WTC11 (cell line): ENCODE data around the gene CILP2. TPM values are rescaled to one million over a fixed set of nuclear protein-coding genes. Genes with fewer than 3 reads are reported as not detected.

Source experiments
- ATAC-seq: fragments of 200-7000 bp; cut with Tn5 transposase; 2 replicates; pipeline ENCODE4 v1.10.0; 2021; ENCODE audit warnings: mild to moderate bottlenecking, moderate library complexity
- CTCF ChIA-PET: fragments of 300-600 bp; sonication (Branson Sonifier 250); formaldehyde crosslinking; loops from one replicate; lab custom pipeline; 2021; ENCODE audit warnings: antibody characterized with exemption; lab: Charles Lee
- POLR2A ChIA-PET: fragments of 350-600 bp; sonication (Branson Sonifier 250); formaldehyde crosslinking; loops from one replicate; lab custom pipeline; 2021; ENCODE audit warnings: antibody characterized with exemption; lab: Charles Lee
- DNase-seq: peaks from one replicate; pipeline ENCODE4 v3.0.0; 2021; ENCODE audit warnings: low spot score
- H3K27ac Mint-ChIP-seq: 2 replicates; pipeline ENCODE4 v1.8.0; 2021; ENCODE audit warnings: mixed read lengths
- H3K27me3 Mint-ChIP-seq: 2 replicates; pipeline ENCODE4 v1.8.0; 2021; ENCODE audit warnings: low read depth, mild to moderate bottlenecking, moderate library complexity, mixed read lengths
- H3K36me3 Mint-ChIP-seq: 2 replicates; pipeline ENCODE4 v1.8.0; 2021; ENCODE audit warnings: mixed read lengths
- H3K4me1 Mint-ChIP-seq: 2 replicates; pipeline ENCODE4 v1.8.0; 2022; ENCODE audit warnings: mixed read lengths
- H3K4me3 Mint-ChIP-seq: 2 replicates; pipeline ENCODE4 v1.8.0; 2021; ENCODE audit warnings: mild to moderate bottlenecking, moderate library complexity, mixed read lengths
- H3K9me3 Mint-ChIP-seq: 2 replicates; pipeline ENCODE4 v1.8.0; 2021; ENCODE audit warnings: mixed read lengths
- CREB1 ChIP-seq: sonication (generic); formaldehyde crosslinking; IDR thresholded peaks from 2 replicates; pipeline ENCODE4 v1.8.0; 2023; ENCODE audit warnings: mild to moderate bottlenecking, missing genetic modification reagents
- EMX1 ChIP-seq: fragments of 250-450 bp; sonication (Bioruptor Pico); IDR thresholded peaks from 2 replicates; pipeline ENCODE4 v1.8.0; 2021; ENCODE audit warnings: mild to moderate bottlenecking
- GTF2I ChIP-seq: fragments of 250-450 bp; sonication (Bioruptor Pico); conservative IDR thresholded peaks from 2 replicates; pipeline ENCODE4 v1.4.0; 2021; ENCODE audit warnings: mild to moderate bottlenecking
- IRF2 ChIP-seq: sonication (generic); formaldehyde crosslinking; IDR thresholded peaks from 2 replicates; pipeline ENCODE4 v1.8.0; 2022; ENCODE audit warnings: low read depth, missing genetic modification reagents, borderline replicate concordance
- NR1H2 ChIP-seq: sonication (generic); formaldehyde crosslinking; IDR thresholded peaks from 2 replicates; pipeline ENCODE4 v1.9.0; 2021; ENCODE audit warnings: mild to moderate bottlenecking, moderate library complexity, missing genetic modification reagents
- OVOL2 ChIP-seq: fragments of 250-450 bp; sonication (Bioruptor Pico); IDR thresholded peaks from 2 replicates; pipeline ENCODE4 v1.9.0; 2021; ENCODE audit warnings: mild to moderate bottlenecking, borderline replicate concordance
- TP53 ChIP-seq: sonication (generic); formaldehyde crosslinking; IDR thresholded peaks from 2 replicates; pipeline ENCODE4 v1.8.1; 2023; ENCODE audit warnings: mild to moderate bottlenecking, missing genetic modification reagents
- ZNF416 ChIP-seq: fragments of 250-450 bp; sonication (Bioruptor Pico); IDR thresholded peaks from 2 replicates; pipeline ENCODE4 v1.9.0; 2021; ENCODE audit warnings: mild to moderate bottlenecking, inconsistent platforms
- total RNA-seq: library from RNA; stranded (reverse); gene quantifications from 3 replicates; pipeline ENCODE4 v1.2.3, GENCODE V29; 2021
- TF ChIP-seq, protein P1 (sequence below): sonication (generic); formaldehyde crosslinking; IDR thresholded peaks from 2 replicates; pipeline ENCODE4 v1.8.0; 2023; ENCODE audit warnings: mild to moderate bottlenecking, missing genetic modification reagents
- TF ChIP-seq, protein P2 (sequence below): fragments of 200-600 bp; IDR thresholded peaks from 2 replicates; pipeline ENCODE4 v1.8.0; 2022; ENCODE audit warnings: antibody characterized with exemption
- TF ChIP-seq, protein P3 (sequence below): sonication (generic); formaldehyde crosslinking; IDR thresholded peaks from 2 replicates; pipeline ENCODE4 v1.8.0; 2023; ENCODE audit warnings: missing genetic modification reagents
- TF ChIP-seq, protein P4 (sequence below): sonication (generic); formaldehyde crosslinking; IDR thresholded peaks from 2 replicates; pipeline ENCODE4 v1.8.1; 2022; ENCODE audit warnings: missing genetic modification reagents, borderline replicate concordance
- TF ChIP-seq, protein P5 (sequence below): sonication (generic); formaldehyde crosslinking; IDR thresholded peaks from 2 replicates; pipeline ENCODE4 v1.8.0; 2022; ENCODE audit warnings: mild to moderate bottlenecking, missing genetic modification reagents
- TF ChIP-seq, protein P6 (sequence below): fragments of 250-450 bp; sonication (Bioruptor Pico); IDR thresholded peaks from 2 replicates; pipeline ENCODE4 v1.9.0; 2021; ENCODE audit warnings: mild to moderate bottlenecking
- TF ChIP-seq, protein P7 (sequence below): sonication (generic); formaldehyde crosslinking; IDR thresholded peaks from 2 replicates; pipeline ENCODE4 v1.8.1; 2023; ENCODE audit warnings: mild to moderate bottlenecking, moderate library complexity, missing genetic modification reagents

The CILP2 gene
- total RNA-seq, 1 experiment from 2014 or later, result 7.9 TPM

DNA sequence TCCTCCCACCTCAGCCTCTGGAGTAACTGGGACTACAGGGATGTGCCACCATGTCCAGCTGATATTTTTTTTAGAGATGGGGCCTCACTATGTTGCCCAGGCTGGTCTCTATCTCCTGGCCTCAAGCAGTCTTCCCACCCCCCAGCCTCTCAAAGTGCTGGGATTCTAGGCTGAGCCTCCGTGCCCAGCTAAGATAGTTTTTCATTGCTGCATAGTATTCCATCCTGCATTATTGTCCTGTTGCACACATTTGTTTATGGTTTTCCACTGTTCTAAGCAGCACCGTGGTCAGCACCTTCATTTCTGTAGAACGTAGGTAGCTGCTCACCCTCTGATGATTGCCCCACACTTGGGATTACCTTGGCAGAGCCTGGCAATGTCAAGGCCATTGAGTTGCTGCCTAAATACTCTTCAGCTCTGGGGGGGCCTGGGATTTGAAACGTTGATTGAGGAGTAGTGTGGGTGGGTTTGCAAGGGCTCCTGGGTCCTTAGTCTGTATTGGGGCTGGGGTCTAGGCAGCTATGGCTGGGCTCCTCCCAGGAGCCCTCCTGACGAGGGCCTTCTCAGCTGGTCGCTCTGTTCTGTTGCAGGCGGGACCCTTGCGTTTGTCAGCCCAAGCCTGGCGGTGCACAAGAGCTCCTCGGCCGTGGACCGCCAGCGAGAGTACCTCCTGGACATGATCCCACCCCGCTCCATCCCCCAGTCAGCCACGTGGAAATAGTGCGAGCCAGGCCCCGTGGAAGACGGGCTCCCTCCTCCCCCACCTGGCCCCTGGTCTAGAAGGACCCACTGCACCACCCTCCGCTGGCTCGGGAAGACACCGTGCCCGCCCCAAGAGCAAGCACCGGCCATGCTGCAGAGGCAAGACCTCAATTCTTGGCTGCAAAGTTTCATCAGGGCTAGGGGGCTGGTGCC lies 33.1 kb upstream of the CILP2 start (continued):
- TF ChIP-seq, protein P1, sequence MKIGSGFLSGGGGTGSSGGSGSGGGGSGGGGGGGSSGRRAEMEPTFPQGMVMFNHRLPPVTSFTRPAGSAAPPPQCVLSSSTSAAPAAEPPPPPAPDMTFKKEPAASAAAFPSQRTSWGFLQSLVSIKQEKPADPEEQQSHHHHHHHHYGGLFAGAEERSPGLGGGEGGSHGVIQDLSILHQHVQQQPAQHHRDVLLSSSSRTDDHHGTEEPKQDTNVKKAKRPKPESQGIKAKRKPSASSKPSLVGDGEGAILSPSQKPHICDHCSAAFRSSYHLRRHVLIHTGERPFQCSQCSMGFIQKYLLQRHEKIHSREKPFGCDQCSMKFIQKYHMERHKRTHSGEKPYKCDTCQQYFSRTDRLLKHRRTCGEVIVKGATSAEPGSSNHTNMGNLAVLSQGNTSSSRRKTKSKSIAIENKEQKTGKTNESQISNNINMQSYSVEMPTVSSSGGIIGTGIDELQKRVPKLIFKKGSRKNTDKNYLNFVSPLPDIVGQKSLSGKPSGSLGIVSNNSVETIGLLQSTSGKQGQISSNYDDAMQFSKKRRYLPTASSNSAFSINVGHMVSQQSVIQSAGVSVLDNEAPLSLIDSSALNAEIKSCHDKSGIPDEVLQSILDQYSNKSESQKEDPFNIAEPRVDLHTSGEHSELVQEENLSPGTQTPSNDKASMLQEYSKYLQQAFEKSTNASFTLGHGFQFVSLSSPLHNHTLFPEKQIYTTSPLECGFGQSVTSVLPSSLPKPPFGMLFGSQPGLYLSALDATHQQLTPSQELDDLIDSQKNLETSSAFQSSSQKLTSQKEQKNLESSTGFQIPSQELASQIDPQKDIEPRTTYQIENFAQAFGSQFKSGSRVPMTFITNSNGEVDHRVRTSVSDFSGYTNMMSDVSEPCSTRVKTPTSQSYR (CRISPR knock-in tag), result no peak
- TF ChIP-seq EMX1, result no peak

DNA sequence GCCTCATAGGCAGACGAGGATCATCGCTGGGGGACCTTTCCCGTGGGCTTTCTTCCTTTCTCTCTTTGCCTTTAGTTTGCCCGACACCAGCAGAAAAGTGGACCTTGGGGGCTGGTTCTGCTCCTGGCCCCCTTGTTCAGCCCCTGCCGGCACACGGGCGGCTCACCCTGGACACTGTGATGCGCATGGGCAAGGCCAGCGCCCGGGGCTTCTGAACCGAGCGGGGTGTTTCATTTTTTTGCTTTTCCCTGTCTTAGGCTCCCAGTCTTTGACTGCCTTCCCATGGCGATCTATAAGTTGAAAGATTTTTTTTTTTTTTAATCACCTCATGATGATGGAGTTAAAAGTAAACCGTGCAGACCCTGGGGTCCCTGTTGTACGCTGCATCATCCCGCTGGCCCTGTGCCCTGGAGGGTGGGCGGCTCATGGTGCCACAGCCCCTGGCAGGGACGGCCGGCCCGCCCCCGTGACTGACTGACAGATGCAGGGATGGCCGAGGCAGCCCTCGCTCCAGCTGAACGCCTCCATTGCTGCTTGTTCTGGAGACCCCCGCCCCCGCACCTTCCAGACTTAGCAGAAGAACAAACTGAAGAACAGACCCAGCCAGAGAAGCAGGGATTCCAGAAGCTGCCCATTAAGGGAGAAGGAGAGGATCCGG lies 32.3 kb upstream of the CILP2 start:
- no peak for TF ChIP-seq CREB1 (CRISPR knock-in tag)
- TF ChIP-seq, protein P2, sequence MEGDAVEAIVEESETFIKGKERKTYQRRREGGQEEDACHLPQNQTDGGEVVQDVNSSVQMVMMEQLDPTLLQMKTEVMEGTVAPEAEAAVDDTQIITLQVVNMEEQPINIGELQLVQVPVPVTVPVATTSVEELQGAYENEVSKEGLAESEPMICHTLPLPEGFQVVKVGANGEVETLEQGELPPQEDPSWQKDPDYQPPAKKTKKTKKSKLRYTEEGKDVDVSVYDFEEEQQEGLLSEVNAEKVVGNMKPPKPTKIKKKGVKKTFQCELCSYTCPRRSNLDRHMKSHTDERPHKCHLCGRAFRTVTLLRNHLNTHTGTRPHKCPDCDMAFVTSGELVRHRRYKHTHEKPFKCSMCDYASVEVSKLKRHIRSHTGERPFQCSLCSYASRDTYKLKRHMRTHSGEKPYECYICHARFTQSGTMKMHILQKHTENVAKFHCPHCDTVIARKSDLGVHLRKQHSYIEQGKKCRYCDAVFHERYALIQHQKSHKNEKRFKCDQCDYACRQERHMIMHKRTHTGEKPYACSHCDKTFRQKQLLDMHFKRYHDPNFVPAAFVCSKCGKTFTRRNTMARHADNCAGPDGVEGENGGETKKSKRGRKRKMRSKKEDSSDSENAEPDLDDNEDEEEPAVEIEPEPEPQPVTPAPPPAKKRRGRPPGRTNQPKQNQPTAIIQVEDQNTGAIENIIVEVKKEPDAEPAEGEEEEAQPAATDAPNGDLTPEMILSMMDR, result no peak
- no peak for TF ChIP-seq ZNF416 (CRISPR knock-in tag)
- TF ChIP-seq, protein P3, sequence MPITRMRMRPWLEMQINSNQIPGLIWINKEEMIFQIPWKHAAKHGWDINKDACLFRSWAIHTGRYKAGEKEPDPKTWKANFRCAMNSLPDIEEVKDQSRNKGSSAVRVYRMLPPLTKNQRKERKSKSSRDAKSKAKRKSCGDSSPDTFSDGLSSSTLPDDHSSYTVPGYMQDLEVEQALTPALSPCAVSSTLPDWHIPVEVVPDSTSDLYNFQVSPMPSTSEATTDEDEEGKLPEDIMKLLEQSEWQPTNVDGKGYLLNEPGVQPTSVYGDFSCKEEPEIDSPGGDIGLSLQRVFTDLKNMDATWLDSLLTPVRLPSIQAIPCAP (CRISPR knock-in tag), result no peak
- no peak for TF ChIP-seq IRF2 (CRISPR knock-in tag)
- no peak for TF ChIP-seq TP53 (CRISPR knock-in tag)
- TF ChIP-seq, protein P4, sequence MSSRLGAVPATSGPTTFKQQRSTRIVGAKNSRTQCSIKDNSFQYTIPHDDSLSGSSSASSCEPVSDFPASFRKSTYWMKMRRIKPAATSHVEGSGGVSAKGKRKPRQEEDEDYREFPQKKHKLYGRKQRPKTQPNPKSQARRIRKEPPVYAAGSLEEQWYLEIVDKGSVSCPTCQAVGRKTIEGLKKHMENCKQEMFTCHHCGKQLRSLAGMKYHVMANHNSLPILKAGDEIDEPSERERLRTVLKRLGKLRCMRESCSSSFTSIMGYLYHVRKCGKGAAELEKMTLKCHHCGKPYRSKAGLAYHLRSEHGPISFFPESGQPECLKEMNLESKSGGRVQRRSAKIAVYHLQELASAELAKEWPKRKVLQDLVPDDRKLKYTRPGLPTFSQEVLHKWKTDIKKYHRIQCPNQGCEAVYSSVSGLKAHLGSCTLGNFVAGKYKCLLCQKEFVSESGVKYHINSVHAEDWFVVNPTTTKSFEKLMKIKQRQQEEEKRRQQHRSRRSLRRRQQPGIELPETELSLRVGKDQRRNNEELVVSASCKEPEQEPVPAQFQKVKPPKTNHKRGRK (CRISPR knock-in tag), result no peak
- no peak for TF ChIP-seq OVOL2
- Mint-ChIP-seq H3K27ac (no peak overlapping the region), H3K4me3 (no peak overlapping the region), H3K9me3 (no peaks in the 10 kb centered on the region), H3K4me1 (peaks cover 5% of the 10 kb centered on the region), H3K27me3 (no peaks in the 10 kb centered on the region), H3K36me3 (peaks cover 51% of the 10 kb centered on the region)
- CTCF ChIA-PET, result no interaction called here
- DNase-seq (no peak), ATAC-seq (no peak)
- POLR2A ChIA-PET, result no interaction called here

DNA sequence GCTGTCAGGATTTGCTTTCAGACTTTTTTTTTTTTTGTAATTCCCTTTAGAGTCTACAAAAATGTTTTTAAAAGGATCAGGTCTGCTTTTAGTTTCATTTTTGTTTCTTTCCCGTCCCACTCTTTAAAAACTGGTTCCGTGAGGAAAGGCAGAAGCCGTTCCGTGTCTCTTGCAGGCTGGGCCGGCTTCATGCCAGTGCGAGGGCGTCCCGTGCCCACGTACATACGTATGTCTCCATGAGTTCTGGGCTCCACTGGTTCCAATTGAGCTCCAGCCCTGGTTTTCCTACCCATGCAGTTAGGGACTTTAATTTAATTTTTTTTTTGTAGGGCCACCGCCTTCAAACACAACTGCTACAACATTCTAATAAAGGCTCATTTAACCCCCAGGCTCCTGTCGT lies 31.5 kb upstream of the CILP2 start:
- Mint-ChIP-seq H3K27me3 (no peaks in the 10 kb centered on the region), H3K9me3 (no peaks in the 10 kb centered on the region), H3K4me1 (peaks cover 5% of the 10 kb centered on the region), H3K4me3 (no peak overlapping the region), H3K36me3 (peaks cover 45% of the 10 kb centered on the region), H3K27ac (no peak overlapping the region; the same call in 1 of the 2 replicates)
- TF ChIP-seq, protein P5, sequence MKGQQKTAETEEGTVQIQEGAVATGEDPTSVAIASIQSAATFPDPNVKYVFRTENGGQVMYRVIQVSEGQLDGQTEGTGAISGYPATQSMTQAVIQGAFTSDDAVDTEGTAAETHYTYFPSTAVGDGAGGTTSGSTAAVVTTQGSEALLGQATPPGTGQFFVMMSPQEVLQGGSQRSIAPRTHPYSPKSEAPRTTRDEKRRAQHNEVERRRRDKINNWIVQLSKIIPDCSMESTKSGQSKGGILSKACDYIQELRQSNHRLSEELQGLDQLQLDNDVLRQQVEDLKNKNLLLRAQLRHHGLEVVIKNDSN, result no peak
- TF ChIP-seq, protein P6, sequence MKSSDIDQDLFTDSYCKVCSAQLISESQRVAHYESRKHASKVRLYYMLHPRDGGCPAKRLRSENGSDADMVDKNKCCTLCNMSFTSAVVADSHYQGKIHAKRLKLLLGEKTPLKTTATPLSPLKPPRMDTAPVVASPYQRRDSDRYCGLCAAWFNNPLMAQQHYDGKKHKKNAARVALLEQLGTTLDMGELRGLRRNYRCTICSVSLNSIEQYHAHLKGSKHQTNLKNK (CRISPR knock-in tag), result no peak
- TF ChIP-seq NR1H2 (no peak), GTF2I (CRISPR knock-in tag) (no peak), TP53 (CRISPR knock-in tag) (no peak)
- TF ChIP-seq, protein P7, sequence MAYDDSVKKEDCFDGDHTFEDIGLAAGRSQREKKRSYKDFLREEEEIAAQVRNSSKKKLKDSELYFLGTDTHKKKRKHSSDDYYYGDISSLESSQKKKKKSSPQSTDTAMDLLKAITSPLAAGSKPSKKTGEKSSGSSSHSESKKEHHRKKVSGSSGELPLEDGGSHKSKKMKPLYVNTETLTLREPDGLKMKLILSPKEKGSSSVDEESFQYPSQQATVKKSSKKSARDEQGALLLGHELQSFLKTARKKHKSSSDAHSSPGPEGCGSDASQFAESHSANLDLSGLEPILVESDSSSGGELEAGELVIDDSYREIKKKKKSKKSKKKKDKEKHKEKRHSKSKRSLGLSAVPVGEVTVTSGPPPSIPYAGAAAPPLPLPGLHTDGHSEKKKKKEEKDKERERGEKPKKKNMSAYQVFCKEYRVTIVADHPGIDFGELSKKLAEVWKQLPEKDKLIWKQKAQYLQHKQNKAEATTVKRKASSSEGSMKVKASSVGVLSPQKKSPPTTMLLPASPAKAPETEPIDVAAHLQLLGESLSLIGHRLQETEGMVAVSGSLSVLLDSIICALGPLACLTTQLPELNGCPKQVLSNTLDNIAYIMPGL (CRISPR knock-in tag), result no peak
- ChIA-PET CTCF (interaction anchor here (0.7 kb wide), 1 partner anchor 17 kb away, joined by 4 read pairs; no protein-coding TSS in a partner anchor), POLR2A (no interaction called here)
- DNase-seq (no peak), ATAC-seq (no peak)
